Measurements from ENCODE around the gene EMP2.

EMP2 gene

DNA sequence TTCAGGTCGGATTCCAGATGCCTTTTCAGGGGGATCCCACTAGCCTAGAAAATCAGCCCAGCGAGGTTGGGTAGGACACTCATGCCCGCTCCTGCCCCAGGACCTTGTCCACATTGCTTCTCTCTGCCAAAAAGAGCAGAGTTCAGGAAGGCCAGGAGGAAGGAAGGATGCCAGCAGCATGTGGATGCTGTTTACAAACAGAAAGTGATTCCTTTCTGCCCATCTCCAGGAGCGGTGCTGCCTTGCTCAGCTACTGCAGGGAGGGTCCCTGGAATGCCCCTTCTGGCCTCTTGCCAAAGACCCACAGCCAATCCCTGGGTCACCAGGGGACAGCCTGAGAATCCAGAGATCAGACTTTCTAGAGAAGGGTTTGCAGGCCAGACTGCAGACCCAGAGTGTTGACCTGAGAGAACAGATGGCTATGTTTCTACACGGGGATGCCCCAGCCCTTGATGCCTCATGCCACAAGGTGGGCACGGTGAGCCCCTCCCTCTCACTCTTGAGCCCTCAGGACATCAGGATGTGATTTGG, 32.3 kb upstream of the EMP2 start:
- TF ChIP-seq, protein P1, sequence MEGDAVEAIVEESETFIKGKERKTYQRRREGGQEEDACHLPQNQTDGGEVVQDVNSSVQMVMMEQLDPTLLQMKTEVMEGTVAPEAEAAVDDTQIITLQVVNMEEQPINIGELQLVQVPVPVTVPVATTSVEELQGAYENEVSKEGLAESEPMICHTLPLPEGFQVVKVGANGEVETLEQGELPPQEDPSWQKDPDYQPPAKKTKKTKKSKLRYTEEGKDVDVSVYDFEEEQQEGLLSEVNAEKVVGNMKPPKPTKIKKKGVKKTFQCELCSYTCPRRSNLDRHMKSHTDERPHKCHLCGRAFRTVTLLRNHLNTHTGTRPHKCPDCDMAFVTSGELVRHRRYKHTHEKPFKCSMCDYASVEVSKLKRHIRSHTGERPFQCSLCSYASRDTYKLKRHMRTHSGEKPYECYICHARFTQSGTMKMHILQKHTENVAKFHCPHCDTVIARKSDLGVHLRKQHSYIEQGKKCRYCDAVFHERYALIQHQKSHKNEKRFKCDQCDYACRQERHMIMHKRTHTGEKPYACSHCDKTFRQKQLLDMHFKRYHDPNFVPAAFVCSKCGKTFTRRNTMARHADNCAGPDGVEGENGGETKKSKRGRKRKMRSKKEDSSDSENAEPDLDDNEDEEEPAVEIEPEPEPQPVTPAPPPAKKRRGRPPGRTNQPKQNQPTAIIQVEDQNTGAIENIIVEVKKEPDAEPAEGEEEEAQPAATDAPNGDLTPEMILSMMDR (IDR thresholded peaks at IDR 0.05; ENCODE audit: low read depth, low read length), result no peak

DNA sequence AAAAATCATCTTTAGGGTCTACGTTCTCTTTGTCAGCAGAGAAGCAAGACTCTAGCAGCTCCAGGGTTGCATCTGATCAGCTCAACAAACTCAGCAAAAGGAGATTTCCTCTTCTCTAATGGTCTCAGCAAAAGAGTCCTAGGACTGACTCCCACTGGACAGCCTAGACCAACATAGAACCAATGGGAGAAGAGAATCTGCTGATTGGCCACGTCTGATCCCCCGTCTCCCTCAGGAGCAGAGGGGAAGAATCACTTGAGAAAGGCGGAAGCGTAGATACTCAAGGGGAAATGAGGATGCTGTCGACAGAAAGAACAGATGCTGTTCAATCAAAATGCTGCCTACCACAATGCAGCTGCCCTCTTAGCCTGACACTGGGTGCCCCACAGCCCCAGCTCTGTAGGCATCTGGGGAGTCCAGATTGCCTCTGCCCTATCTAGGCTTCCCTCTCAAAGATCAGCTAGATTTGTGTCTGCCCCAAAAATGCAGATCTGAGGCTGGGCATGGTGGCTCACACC, 31.5 kb upstream of the EMP2 start:
- Histone ChIP-seq H3K36me3 (no peaks in the 10 kb centered on the region), H3K9me3 (ENCODE audit: severe bottlenecking) (no peaks in the 10 kb centered on the region), H3K4me3 (ENCODE audit: low read depth, low read length) (no peak overlapping the region), H3K27me3 (ENCODE audit: insufficient read depth, low read depth, severe bottlenecking) (no peaks in the 10 kb centered on the region), H3K27ac (no peak overlapping the region)
- no peak for DNase-seq
- TF ChIP-seq, protein P1 (IDR thresholded peaks at IDR 0.05; ENCODE audit: low read depth, low read length), result no peak

More for the DNA sequence above, 32.3 kb upstream of the EMP2 start:
- Histone ChIP-seq H3K27ac (no peak overlapping the region), H3K36me3 (no peaks in the 10 kb centered on the region), H3K9me3 (ENCODE audit: severe bottlenecking) (no peaks in the 10 kb centered on the region), H3K4me3 (ENCODE audit: low read depth, low read length) (no peak overlapping the region), H3K27me3 (ENCODE audit: insufficient read depth, low read depth, severe bottlenecking) (no peaks in the 10 kb centered on the region)
- DNase-seq, result peak; percentile 51

DNA sequence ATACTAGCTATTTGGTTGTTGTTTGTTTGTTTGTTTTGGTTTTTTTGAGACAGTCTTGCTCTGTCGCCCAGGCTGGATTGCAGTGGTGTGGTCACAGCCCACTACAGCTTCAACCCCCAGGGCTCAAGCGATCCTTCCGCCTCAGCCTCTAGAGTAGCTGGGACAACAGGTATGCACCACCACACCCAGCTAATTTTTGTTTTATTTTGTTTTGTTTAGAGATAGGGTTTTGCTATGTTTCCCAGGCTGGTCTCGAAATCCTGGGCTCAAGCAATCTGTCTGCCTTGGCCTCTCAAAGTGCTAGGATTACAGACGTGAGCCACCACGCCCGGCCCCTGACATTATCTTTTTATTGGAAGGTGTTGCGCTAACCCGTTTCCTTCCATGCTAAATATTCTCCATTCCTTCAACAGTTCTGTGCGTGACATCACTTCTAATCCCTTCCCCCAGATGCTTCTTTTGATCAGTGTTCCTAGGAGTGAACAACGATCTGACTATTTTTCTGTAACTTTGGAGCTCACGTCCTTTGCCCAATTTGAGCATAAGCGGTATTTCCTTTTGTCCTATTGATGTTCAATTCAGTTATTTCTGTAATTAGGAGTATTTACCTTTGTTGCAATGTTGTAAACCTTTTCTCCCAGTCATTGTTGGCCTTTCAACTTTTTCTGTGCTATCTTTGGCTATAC, 30.2 kb upstream of the EMP2 start:
- Histone ChIP-seq H3K9me3 (ENCODE audit: severe bottlenecking) (no peaks in the 10 kb centered on the region), H3K27ac (no peak overlapping the region), H3K36me3 (no peaks in the 10 kb centered on the region), H3K27me3 (ENCODE audit: insufficient read depth, low read depth, severe bottlenecking) (no peaks in the 10 kb centered on the region), H3K4me3 (ENCODE audit: low read depth, low read length) (no peak overlapping the region)
- TF ChIP-seq, protein P1 (IDR thresholded peaks at IDR 0.05; ENCODE audit: low read depth, low read length), result no peak
- no peak for DNase-seq

DNA sequence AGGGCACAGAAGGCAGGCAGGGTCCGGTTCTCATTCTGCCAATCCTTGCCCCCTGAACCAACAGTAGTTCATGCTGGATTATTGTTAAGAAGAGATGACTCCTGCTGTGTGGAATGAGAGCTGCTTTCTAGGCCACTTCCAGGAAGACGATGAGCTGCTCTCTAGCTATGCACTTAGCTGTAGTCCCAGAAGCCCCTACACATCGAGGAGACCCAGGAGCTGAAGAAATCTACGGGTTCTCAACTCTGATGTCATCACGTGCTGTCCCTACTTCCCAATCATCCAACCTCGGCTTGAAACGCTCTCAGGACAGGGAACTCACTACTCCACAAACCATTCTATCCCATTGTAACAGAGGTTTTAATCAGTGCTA, 29.0 kb upstream of the EMP2 start:
- no peak for DNase-seq
- H3K27ac ChIP-seq, result no peak overlapping the region
- H3K4me3 ChIP-seq (ENCODE audit: low read depth, low read length), result no peak overlapping the region
- H3K9me3 ChIP-seq (ENCODE audit: severe bottlenecking), result no peaks in the 10 kb centered on the region
- no peaks in the 10 kb centered on the region for H3K27me3 ChIP-seq (ENCODE audit: insufficient read depth, low read depth, severe bottlenecking)
- no peaks in the 10 kb centered on the region for H3K36me3 ChIP-seq
- TF ChIP-seq, protein P1 (IDR thresholded peaks at IDR 0.05; ENCODE audit: low read depth, low read length), result no peak

DNA sequence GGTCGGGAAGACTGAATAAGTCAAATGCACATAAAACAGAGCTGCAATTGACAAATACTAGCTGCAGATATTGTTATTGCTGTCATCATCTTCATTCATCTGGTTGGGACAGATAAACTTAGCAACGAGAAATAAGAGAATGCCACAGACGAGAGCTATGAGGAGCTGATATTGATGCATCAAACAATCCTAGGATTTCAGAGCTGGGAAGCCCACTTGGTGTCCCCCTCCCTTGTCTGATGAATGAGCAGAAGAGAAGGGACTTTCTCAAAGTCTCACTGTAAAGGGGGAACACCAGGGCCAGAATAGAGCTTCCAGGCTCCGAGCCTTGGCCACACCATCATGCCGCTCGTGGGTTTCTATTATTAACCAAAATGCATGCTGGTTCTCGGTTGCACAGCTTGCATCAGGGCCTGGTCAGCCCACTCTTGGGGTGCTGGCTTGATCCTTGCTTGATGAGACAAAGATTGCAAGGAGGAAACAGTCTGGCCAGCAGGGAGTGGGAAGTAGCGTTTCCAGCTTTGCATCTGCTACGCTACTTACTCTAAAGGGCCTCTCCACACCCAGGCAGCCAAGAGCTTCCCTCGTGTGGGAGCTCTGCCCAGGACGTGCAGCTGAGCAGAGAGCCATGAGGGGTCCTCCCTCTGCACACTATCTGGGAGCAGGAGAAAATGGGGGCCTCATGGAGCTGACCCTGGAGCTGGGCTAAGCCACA, 28.4 kb upstream of the EMP2 start:
- no peak for DNase-seq
- Histone ChIP-seq H3K4me3 (ENCODE audit: low read depth, low read length) (no peak overlapping the region), H3K36me3 (no peaks in the 10 kb centered on the region), H3K27ac (no peak overlapping the region), H3K9me3 (ENCODE audit: severe bottlenecking) (no peaks in the 10 kb centered on the region), H3K27me3 (ENCODE audit: insufficient read depth, low read depth, severe bottlenecking) (no peaks in the 10 kb centered on the region)
- TF ChIP-seq, protein P1 (IDR thresholded peaks at IDR 0.05; ENCODE audit: low read depth, low read length), result no peak

All from WERI-Rb-1 (cell line).